Keratinocyte (primary cell): Measurements from ENCODE around the gene UBE2I. TPM values are rescaled to one million over a fixed set of nuclear protein-coding genes. Genes with fewer than 3 reads are reported as not detected.

ENCODE experiments used
- DNase-seq: peaks from one replicate; pipeline ENCODE4 v3.0.0-alpha.2; 2011; ENCODE audit warnings: low read depth, missing footprints, low spot score
- FAIRE-seq: peaks from 2 replicates; lab custom pipeline; 2011; peaks lifted over from hg19 to GRCh38; lab: Jason Lieb, UNC
- H2AFZ ChIP-seq: 2 replicates; pipeline ENCODE4 v1.6.0; 2012; ENCODE audit warnings: low read length, control low read depth, inconsistent platforms; ENCODE audit not compliant: control insufficient read depth
- H3K27ac ChIP-seq: 2 replicates; pipeline ENCODE4 v1.5.1; 2011; ENCODE audit warnings: low read length; ENCODE audit not compliant: control insufficient read depth, insufficient read depth
- H3K27me3 ChIP-seq: 3 replicates; pipeline ENCODE4 v1.6.0; 2011; ENCODE audit warnings: low read length; ENCODE audit not compliant: control insufficient read depth, insufficient read depth; ENCODE audit errors: extremely low read depth
- H3K36me3 ChIP-seq, 2 experiments: 2 replicates in 1 of 2; 3 replicates in 1 of 2; pipeline ENCODE4 v1.5.1; 2011; ENCODE audit warnings: low read length in 2 of 2, mild to moderate bottlenecking in 1 of 2; ENCODE audit not compliant: control insufficient read depth in 2 of 2, insufficient read depth in 2 of 2; ENCODE audit errors: extremely low read depth in 1 of 2
- H3K4me1 ChIP-seq: 3 replicates; pipeline ENCODE4 v1.5.1; 2011; ENCODE audit warnings: low read length; ENCODE audit not compliant: control insufficient read depth, insufficient read depth; ENCODE audit errors: extremely low read depth
- H3K4me2 ChIP-seq: 3 replicates; pipeline ENCODE4 v1.6.0; 2011; ENCODE audit warnings: low read depth, low read length; ENCODE audit not compliant: control insufficient read depth, insufficient read depth; ENCODE audit errors: extremely low read depth
- H3K4me3 ChIP-seq, 3 experiments: fragments of 200-600 bp in 1 of 3; sonication (generic) in 1 of 3; 2 replicates in 2 of 3; 3 replicates in 1 of 3; pipeline ENCODE4 v1.5.1; 2011 to 2016; ENCODE audit warnings: low read length in 3 of 3, mild to moderate bottlenecking in 3 of 3, control low read depth in 2 of 3, inconsistent platforms in 1 of 3, low read depth in 1 of 3, mixed read lengths in 1 of 3, mixed run types in 1 of 3, moderate library complexity in 1 of 3; ENCODE audit not compliant: control insufficient read depth in 2 of 3, insufficient read depth in 2 of 3; ENCODE audit errors: extremely low read depth in 1 of 3
- H3K79me2 ChIP-seq: 2 replicates; pipeline ENCODE4 v1.6.0; 2012; ENCODE audit warnings: low read length; ENCODE audit not compliant: control insufficient read depth, insufficient read depth
- H3K9ac ChIP-seq: 3 replicates; pipeline ENCODE4 v1.6.0; 2011; ENCODE audit warnings: low read length; ENCODE audit not compliant: control insufficient read depth, insufficient read depth; ENCODE audit errors: extremely low read depth
- H3K9me1 ChIP-seq: 3 replicates; pipeline ENCODE4 v1.6.0; 2011; ENCODE audit warnings: low read length; ENCODE audit not compliant: control insufficient read depth, insufficient read depth; ENCODE audit errors: extremely low read depth
- H3K9me3 ChIP-seq: 2 replicates; pipeline ENCODE4 v1.5.1; 2012; ENCODE audit warnings: low read depth, low read length; ENCODE audit not compliant: control insufficient read depth
- H4K20me1 ChIP-seq: 3 replicates; pipeline ENCODE4 v1.6.0; 2011; ENCODE audit warnings: low read length; ENCODE audit not compliant: control insufficient read depth, insufficient read depth; ENCODE audit errors: extremely low read depth
- EZH2 ChIP-seq: IDR thresholded peaks from one replicate; pipeline ENCODE4 v1.6.1; 2012; ENCODE audit warnings: inconsistent platforms, mild to moderate bottlenecking, low read length, moderate library complexity
- dilution Hi-C: fragments of 300-500 bp; cut with MboI; formaldehyde crosslinking; loops from one replicate; pipeline ENCODE4 v1.7.0; 2020; ENCODE audit warnings: low sequenced_read_pairs; ENCODE audit not compliant: extremely low pct_ligation_motif_present
- polyA plus RNA-seq, 5 experiments: library from polyadenylated mRNA; depleted of rRNA in 3 of 5; stranded (reverse) in 3 of 5; stranded (forward) in 1 of 5; unstranded in 1 of 5; fragments of >200 nt; gene quantifications; 1 replicate in 1 of 5; 2 replicates in 3 of 5; 3 replicates in 1 of 5; pipeline versions ENCODE4 v1.2.1 to v1.2.3, GENCODE V29; 2011 to 2012; ENCODE audit warnings: missing spikeins in 2 of 5, low read depth in 1 of 5, low replicate concordance in 1 of 5
- TF ChIP-seq, protein P1 (sequence below), 3 experiments: IDR thresholded peaks in 1 of 3; conservative IDR thresholded peaks in 1 of 3; optimal IDR thresholded peaks in 1 of 3; 2 replicates in 2 of 3; 3 replicates in 1 of 3; pipeline versions ENCODE3 to v1.5.1; 2011; ENCODE audit warnings: low read length in 3 of 3, mild to moderate bottlenecking in 3 of 3, moderate library complexity in 2 of 3, control low read depth in 1 of 3, inconsistent platforms in 1 of 3; ENCODE audit not compliant: insufficient read depth in 2 of 3; ENCODE audit errors: extremely low read depth in 1 of 3

Gene UBE2I
- polyA plus RNA-seq, 1 donor (not counting 4 experiments of a cell fraction or from before 2014, with no cell fraction given) = 157 TPM

DNA sequence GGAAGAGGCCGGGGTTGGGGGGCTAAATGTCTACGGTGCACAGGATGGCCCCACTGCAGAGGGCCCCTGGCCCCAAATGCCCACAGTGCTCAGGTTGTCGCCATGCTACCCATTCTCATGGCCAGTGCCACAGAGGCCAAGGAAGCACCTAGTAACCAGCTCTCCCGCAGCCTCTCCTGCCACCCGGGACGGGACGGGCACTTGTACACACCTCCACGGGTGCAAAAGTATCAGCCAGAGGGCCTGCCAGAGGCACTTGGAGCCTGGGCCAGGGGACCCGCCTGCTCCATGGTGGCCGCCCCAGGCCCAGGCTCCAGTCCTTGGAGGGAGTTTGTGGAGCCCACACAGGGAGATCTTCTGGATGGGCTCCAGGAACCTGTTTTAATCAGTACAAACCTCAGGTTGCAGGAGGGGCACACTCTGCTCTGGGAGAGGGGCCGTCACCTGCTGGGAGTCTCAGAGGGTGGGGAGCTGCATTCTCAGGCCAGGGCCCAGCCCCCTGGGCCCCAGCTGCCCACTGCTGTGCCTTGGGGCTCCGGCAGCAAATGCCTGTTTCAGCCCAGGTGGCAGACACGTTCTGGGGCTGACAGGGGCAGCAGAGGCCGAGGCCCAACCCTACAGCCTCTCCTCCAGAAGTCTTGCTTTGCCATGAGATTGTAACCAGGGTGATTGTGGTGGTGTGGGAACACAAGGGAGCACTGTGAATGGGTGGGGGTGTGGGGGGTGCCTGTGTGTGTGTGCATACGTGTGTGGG is 45.7 kb upstream of the UBE2I start:
- H4K20me1 ChIP-seq = no peaks in the 10 kb centered on the region
- no peak overlapping the region for H3K4me2 ChIP-seq
- H3K9ac ChIP-seq = no peak overlapping the region
- FAIRE-seq (no peak), DNase-seq (no peak)
- no peak overlapping the region for H3K4me3 ChIP-seq
- H3K36me3 ChIP-seq = no peaks in the 10 kb centered on the region
- H3K27ac ChIP-seq = no peak overlapping the region
- no peak overlapping the region for H2AFZ ChIP-seq
- peaks cover 47% of the 10 kb centered on the region for H3K27me3 ChIP-seq
- H3K9me1 ChIP-seq = no peaks in the 10 kb centered on the region
- no peaks in the 10 kb centered on the region for H3K79me2 ChIP-seq
- TF ChIP-seq, protein P1, sequence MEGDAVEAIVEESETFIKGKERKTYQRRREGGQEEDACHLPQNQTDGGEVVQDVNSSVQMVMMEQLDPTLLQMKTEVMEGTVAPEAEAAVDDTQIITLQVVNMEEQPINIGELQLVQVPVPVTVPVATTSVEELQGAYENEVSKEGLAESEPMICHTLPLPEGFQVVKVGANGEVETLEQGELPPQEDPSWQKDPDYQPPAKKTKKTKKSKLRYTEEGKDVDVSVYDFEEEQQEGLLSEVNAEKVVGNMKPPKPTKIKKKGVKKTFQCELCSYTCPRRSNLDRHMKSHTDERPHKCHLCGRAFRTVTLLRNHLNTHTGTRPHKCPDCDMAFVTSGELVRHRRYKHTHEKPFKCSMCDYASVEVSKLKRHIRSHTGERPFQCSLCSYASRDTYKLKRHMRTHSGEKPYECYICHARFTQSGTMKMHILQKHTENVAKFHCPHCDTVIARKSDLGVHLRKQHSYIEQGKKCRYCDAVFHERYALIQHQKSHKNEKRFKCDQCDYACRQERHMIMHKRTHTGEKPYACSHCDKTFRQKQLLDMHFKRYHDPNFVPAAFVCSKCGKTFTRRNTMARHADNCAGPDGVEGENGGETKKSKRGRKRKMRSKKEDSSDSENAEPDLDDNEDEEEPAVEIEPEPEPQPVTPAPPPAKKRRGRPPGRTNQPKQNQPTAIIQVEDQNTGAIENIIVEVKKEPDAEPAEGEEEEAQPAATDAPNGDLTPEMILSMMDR (optimal IDR thresholded peaks at IDR 0.05 in 1 of 3, IDR thresholded peaks at IDR 0.05 in 1 of 3, conservative IDR thresholded peaks at IDR 0.05 in 1 of 3; ENCODE audit: extremely low read depth in 1 of 3, insufficient read depth in 2 of 3, low read length in 3 of 3) = no peak
- TF ChIP-seq EZH2 = no peak
- H3K9me3 ChIP-seq = peaks cover 2% of the 10 kb centered on the region
- dilution Hi-C loops = no loop called here
- H3K4me1 ChIP-seq = no peaks in the 10 kb centered on the region

DNA sequence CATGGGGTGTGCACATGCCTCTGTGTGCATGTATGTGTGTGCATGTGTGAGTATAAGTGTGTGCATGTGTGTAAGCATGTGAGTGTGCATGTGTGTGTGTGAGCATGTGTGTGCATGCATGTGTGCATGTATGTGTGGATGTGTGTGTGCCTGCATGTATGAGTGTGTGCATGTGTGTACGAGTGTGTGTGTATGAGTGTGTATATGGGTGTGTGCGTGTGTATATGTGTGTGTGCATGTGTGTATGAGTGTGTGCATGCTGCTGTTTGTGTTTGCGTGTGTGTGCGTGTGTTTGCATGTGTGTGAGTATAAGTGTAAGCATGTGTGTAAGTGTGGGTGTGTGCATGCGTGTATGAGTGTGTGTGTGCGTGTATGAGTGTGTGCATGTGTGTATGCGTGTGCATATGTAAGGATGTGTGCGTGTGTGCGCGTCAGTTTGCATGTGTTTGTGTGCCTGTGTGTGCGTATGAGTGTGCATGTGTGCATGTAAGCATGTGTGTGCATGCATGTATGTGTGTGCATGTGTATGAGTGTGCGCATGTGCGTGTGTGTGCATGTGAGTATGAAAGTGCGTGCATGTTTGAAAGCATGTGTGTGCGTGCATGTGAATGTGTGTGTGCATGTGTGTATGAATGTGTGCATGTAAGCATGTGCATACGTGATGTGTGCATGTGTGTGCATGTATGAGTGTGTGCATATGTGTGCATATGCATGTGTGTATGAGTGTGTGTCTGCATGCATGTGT is 44.9 kb upstream of the UBE2I start:
- Histone ChIP-seq H3K9me3 (peaks cover 2% of the 10 kb centered on the region), H2AFZ (no peak overlapping the region), H3K4me3 (no peak overlapping the region), H3K27ac (no peak overlapping the region), H4K20me1 (no peaks in the 10 kb centered on the region), H3K79me2 (no peaks in the 10 kb centered on the region), H3K27me3 (peaks cover 40% of the 10 kb centered on the region), H3K4me2 (no peak overlapping the region), H3K4me1 (no peaks in the 10 kb centered on the region), H3K9me1 (no peaks in the 10 kb centered on the region), H3K9ac (no peak overlapping the region), H3K36me3 (no peaks in the 10 kb centered on the region)
- no peak for TF ChIP-seq EZH2
- TF ChIP-seq, protein P1 (optimal IDR thresholded peaks at IDR 0.05 in 1 of 3, IDR thresholded peaks at IDR 0.05 in 1 of 3, conservative IDR thresholded peaks at IDR 0.05 in 1 of 3; ENCODE audit: extremely low read depth in 1 of 3, insufficient read depth in 2 of 3, low read length in 3 of 3) = no peak
- FAIRE-seq (no peak), DNase-seq (no peak)
- dilution Hi-C loops = no loop called here
